GM23338 (cell line): ENCODE results near the gene DENND2A. TPM values are rescaled to one million over a fixed set of nuclear protein-coding genes. Genes with fewer than 3 reads are reported as not detected.

Experiments
- ATAC-seq: fragments of 200-7000 bp; cut with Tn5 transposase; 3 replicates; pipeline ENCODE4 v1.9.1; 2020
- DNase-seq: peaks from one replicate; pipeline ENCODE4 v3.0.0-alpha.2; 2015; ENCODE audit warnings: low spot score
- H2AFZ ChIP-seq: fragments of 200-600 bp; sonication (generic); 2 replicates; pipeline ENCODE4 v1.8.0; 2016; ENCODE audit warnings: antibody characterized with exemption, mild to moderate bottlenecking, moderate library complexity
- H3F3A ChIP-seq: fragments of 200-600 bp; sonication (generic); replicated peaks from 2 replicates; pipeline ENCODE4 v1.8.0; 2017; ENCODE audit warnings: antibody characterized with exemption, mixed run types, low read depth
- H3K27ac ChIP-seq: fragments of 200-600 bp; sonication (generic); 2 replicates; pipeline ENCODE4 v1.6.1; 2016; ENCODE audit warnings: low read depth
- H3K27me3 ChIP-seq: fragments of 200-600 bp; sonication (generic); 2 replicates; pipeline ENCODE4 v1.8.0; 2016; ENCODE audit warnings: mild to moderate bottlenecking, mixed run types, moderate library complexity; ENCODE audit not compliant: insufficient read depth
- H3K36me3 ChIP-seq: fragments of 200-600 bp; sonication (generic); 2 replicates; pipeline ENCODE4 v1.8.0; 2016; ENCODE audit warnings: mild to moderate bottlenecking; ENCODE audit not compliant: insufficient read depth
- H3K4me1 ChIP-seq: fragments of 200-600 bp; sonication (generic); 2 replicates; pipeline ENCODE4 v1.8.0; 2016; ENCODE audit warnings: mild to moderate bottlenecking, moderate library complexity; ENCODE audit not compliant: insufficient read depth
- H3K4me2 ChIP-seq: fragments of 200-600 bp; sonication (generic); 2 replicates; pipeline ENCODE4 v1.7.1; 2017; ENCODE audit warnings: mixed run types
- H3K4me3 ChIP-seq: fragments of 200-600 bp; sonication (generic); 2 replicates; pipeline ENCODE4 v1.6.1; 2016; ENCODE audit warnings: mixed run types
- H3K79me2 ChIP-seq: fragments of 200-600 bp; sonication (generic); replicated peaks from 2 replicates; pipeline ENCODE4 v1.8.0; 2017; ENCODE audit warnings: mild to moderate bottlenecking; ENCODE audit not compliant: insufficient read depth
- H3K9me2 ChIP-seq: fragments of 200-600 bp; sonication (generic); 2 replicates; pipeline ENCODE4 v1.8.0; 2017; ENCODE audit not compliant: insufficient read depth
- H4K20me1 ChIP-seq: fragments of 200-600 bp; sonication (generic); replicated peaks from 2 replicates; pipeline ENCODE4 v1.8.0; 2017; ENCODE audit warnings: mild to moderate bottlenecking; ENCODE audit not compliant: insufficient read depth
- H3K27ac Mint-ChIP-seq: 2 replicates; pipeline ENCODE4 v1.8.0; 2020; ENCODE audit warnings: inconsistent platforms, mild to moderate bottlenecking, moderate library complexity, mixed read lengths
- H3K27me3 Mint-ChIP-seq: 3 replicates; pipeline ENCODE4 v1.8.0; 2022; ENCODE audit warnings: low read depth, mild to moderate bottlenecking, moderate library complexity, mixed read lengths, inconsistent platforms; ENCODE audit not compliant: insufficient read depth, poor library complexity
- H3K36me3 Mint-ChIP-seq: 3 replicates; pipeline ENCODE4 v1.8.0; 2021; ENCODE audit warnings: low read depth, mild to moderate bottlenecking, inconsistent platforms, moderate library complexity, mixed read lengths
- H3K4me1 Mint-ChIP-seq: 3 replicates; pipeline ENCODE4 v1.8.0; 2020; ENCODE audit warnings: mild to moderate bottlenecking, inconsistent platforms, mixed read lengths
- H3K4me3 Mint-ChIP-seq: 3 replicates; pipeline ENCODE4 v1.8.0; 2021; ENCODE audit warnings: moderate library complexity, mild to moderate bottlenecking, inconsistent platforms, mixed read lengths
- H3K9me3 Mint-ChIP-seq: 3 replicates; pipeline ENCODE4 v1.8.0; 2020; ENCODE audit warnings: moderate library complexity, mild to moderate bottlenecking, inconsistent platforms, mixed read lengths
- CREB1 ChIP-seq: fragments of 250-450 bp; sonication (Bioruptor Pico); IDR thresholded peaks from 2 replicates; pipeline ENCODE4 v1.5.0; 2020; ENCODE audit warnings: low read depth, mild to moderate bottlenecking, moderate library complexity
- EZH2 ChIP-seq: fragments of 200-600 bp; sonication (generic); IDR thresholded peaks from one replicate; pipeline ENCODE4 v1.8.0; 2017; ENCODE audit warnings: antibody characterized with exemption, mild to moderate bottlenecking, low read depth; ENCODE audit not compliant: unreplicated experiment
- NANOG ChIP-seq: IDR thresholded peaks from 2 replicates; pipeline ENCODE4 v1.6.1; 2016; ENCODE audit warnings: antibody characterized with exemption, borderline replicate concordance
- POLR2AphosphoS5 ChIP-seq: IDR thresholded peaks from 2 replicates; pipeline ENCODE4 v1.6.1; 2016; ENCODE audit warnings: antibody characterized with exemption, low read depth
- ZNF114 ChIP-seq: fragments of 250-450 bp; sonication (Bioruptor Pico); IDR thresholded peaks from 2 replicates; pipeline ENCODE4 v1.5.0; 2020; ENCODE audit warnings: mild to moderate bottlenecking, moderate library complexity
- ZNF331 ChIP-seq: fragments of 250-450 bp; sonication (Bioruptor Pico); IDR thresholded peaks from 2 replicates; pipeline ENCODE4 v1.5.0; 2020; ENCODE audit warnings: low read depth, mild to moderate bottlenecking, moderate library complexity
- polyA plus RNA-seq: library from polyadenylated mRNA; unstranded; fragments of >200 nt; fragmentation: Nextera tagmentation; extraction: Ambion mirVana; gene quantifications from 2 replicates; pipeline ENCODE4 v1.2.1, GENCODE V29; 2016
- total RNA-seq: library from RNA; depleted of rRNA; stranded (reverse); fragments of >200 nt; shearing (Covaris generic); gene quantifications from 2 replicates; pipeline ENCODE4 v1.2.3, GENCODE V29; 2014
- TF ChIP-seq, protein P1 (sequence below), 2 experiments: fragments of 200-600 bp in 1 of 2; sonication (generic) in 1 of 2; conservative IDR thresholded peaks; 2 replicates each; pipeline versions ENCODE4 v1.5.1 to v1.6.1; 2016 to 2017; ENCODE audit warnings: antibody characterized with exemption in 2 of 2, low read depth in 2 of 2, mild to moderate bottlenecking in 2 of 2, moderate library complexity in 1 of 2
- TF ChIP-seq, protein P2 (sequence below): IDR thresholded peaks from one replicate; pipeline ENCODE4 v1.6.1; 2018; ENCODE audit warnings: antibody characterized with exemption; ENCODE audit not compliant: unreplicated experiment
- TF ChIP-seq, protein P3 (sequence below): IDR thresholded peaks from 2 replicates; pipeline ENCODE4 v1.6.1; 2016; ENCODE audit warnings: antibody characterized with exemption

DENND2A gene
- total and polyA plus RNA-seq, 2 experiments from 2014 or later: 1.7 to 5.6 TPM

DNA sequence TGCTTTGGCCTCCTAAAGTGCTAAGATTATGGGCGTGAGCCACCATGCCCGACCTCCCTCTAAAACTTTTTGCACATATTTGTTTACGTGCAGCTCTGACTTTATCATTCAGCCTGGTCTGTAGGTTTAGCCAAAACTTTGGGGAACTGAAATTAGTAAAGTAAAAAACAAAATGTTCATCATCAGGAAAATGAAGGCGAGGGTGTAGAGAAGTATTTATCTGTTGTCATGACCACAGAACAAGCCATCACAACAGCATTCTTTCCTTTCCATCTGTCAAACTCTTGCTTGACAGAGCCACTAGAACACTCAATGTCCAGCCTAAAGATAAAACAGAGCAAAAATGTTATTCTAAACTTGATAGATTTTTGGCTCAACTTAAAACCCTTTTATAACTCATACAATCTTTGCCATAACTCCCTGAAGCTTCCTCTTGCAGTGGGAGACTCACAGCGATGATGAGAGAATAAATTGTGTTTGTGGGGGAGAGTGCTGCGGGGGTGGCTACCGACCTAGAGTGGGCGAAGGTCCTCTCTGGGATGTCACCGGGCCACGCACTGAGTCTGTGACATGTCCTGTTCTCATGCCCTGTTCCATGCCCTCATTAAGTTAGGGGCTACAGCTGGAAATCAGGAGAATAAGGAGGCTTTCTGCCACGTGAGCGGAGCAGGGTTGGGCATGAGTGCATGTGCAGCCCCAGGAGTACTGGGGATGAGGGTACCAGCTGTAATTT, 102.7 kb downstream of the DENND2A start:
- H3K27me3 ChIP-seq: no peaks in the 10 kb centered on the region
- H3K9me3 Mint-ChIP-seq: no peaks in the 10 kb centered on the region
- H4K20me1 ChIP-seq: no peaks in the 10 kb centered on the region
- peaks cover 23% of the 10 kb centered on the region for H3K4me1 ChIP-seq
- H3K4me1 Mint-ChIP-seq: peaks cover 33% of the 10 kb centered on the region
- H2AFZ ChIP-seq: no peak overlapping the region
- no peak overlapping the region for H3K4me3 ChIP-seq
- TF ChIP-seq, protein P1, sequence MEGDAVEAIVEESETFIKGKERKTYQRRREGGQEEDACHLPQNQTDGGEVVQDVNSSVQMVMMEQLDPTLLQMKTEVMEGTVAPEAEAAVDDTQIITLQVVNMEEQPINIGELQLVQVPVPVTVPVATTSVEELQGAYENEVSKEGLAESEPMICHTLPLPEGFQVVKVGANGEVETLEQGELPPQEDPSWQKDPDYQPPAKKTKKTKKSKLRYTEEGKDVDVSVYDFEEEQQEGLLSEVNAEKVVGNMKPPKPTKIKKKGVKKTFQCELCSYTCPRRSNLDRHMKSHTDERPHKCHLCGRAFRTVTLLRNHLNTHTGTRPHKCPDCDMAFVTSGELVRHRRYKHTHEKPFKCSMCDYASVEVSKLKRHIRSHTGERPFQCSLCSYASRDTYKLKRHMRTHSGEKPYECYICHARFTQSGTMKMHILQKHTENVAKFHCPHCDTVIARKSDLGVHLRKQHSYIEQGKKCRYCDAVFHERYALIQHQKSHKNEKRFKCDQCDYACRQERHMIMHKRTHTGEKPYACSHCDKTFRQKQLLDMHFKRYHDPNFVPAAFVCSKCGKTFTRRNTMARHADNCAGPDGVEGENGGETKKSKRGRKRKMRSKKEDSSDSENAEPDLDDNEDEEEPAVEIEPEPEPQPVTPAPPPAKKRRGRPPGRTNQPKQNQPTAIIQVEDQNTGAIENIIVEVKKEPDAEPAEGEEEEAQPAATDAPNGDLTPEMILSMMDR (conservative IDR thresholded peaks at IDR 0.05; ENCODE audit: low read depth in 2 of 2): no peak
- TF ChIP-seq ZNF114 (CRISPR knock-in tag) (no peak), ZNF331 (no peak), EZH2 (no peak)
- H3K36me3 Mint-ChIP-seq: peaks cover 2% of the 10 kb centered on the region; the same call in 2 of the 3 replicates
- no peaks in the 10 kb centered on the region for H3K79me2 ChIP-seq
- H3K36me3 ChIP-seq: no peaks in the 10 kb centered on the region
- no peak overlapping the region for H3K4me3 Mint-ChIP-seq
- H3K9me2 ChIP-seq: no peaks in the 10 kb centered on the region
- ATAC-seq (no peak), DNase-seq (no peak)
- no peak overlapping the region for H3K27ac Mint-ChIP-seq
- H3K27me3 Mint-ChIP-seq: peaks cover 18% of the 10 kb centered on the region
- no peak overlapping the region for H3K4me2 ChIP-seq
- H3K27ac ChIP-seq: no peak overlapping the region
- H3F3A ChIP-seq: peaks cover 16% of the 10 kb centered on the region

DNA sequence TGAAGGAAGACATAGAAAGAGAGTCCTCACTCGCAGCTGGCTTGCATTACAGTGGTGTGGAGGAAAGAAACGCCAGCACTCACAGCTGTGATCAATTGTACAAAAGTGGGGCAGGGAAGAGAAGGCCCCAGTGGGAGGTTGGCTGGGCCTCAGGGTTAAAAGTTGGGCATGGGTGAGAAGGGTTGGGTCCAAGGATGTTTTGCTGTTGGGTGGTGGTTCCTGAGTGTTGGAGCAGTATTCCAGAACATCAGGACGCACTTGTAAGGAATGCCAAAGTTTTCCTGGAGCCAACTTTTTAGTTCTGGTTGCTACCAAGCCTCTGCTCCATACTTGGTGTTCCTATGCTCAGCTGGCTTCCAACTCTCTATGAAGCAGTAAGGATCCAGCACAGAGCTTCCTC, 105.9 kb downstream of the DENND2A start:
- Histone ChIP-seq H3K4me1 (no peaks in the 10 kb centered on the region), H2AFZ (no peak overlapping the region), H3K27me3 (no peaks in the 10 kb centered on the region)
- TF ChIP-seq NANOG (no peak), EZH2 (no peak), POLR2AphosphoS5 (no peak), ZNF114 (CRISPR knock-in tag) (no peak), CREB1 (no peak)
- TF ChIP-seq, protein P1 (conservative IDR thresholded peaks at IDR 0.05; ENCODE audit: low read depth in 2 of 2): no peak
- TF ChIP-seq, protein P2, sequence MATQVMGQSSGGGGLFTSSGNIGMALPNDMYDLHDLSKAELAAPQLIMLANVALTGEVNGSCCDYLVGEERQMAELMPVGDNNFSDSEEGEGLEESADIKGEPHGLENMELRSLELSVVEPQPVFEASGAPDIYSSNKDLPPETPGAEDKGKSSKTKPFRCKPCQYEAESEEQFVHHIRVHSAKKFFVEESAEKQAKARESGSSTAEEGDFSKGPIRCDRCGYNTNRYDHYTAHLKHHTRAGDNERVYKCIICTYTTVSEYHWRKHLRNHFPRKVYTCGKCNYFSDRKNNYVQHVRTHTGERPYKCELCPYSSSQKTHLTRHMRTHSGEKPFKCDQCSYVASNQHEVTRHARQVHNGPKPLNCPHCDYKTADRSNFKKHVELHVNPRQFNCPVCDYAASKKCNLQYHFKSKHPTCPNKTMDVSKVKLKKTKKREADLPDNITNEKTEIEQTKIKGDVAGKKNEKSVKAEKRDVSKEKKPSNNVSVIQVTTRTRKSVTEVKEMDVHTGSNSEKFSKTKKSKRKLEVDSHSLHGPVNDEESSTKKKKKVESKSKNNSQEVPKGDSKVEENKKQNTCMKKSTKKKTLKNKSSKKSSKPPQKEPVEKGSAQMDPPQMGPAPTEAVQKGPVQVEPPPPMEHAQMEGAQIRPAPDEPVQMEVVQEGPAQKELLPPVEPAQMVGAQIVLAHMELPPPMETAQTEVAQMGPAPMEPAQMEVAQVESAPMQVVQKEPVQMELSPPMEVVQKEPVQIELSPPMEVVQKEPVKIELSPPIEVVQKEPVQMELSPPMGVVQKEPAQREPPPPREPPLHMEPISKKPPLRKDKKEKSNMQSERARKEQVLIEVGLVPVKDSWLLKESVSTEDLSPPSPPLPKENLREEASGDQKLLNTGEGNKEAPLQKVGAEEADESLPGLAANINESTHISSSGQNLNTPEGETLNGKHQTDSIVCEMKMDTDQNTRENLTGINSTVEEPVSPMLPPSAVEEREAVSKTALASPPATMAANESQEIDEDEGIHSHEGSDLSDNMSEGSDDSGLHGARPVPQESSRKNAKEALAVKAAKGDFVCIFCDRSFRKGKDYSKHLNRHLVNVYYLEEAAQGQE: no peak
- TF ChIP-seq, protein P3, sequence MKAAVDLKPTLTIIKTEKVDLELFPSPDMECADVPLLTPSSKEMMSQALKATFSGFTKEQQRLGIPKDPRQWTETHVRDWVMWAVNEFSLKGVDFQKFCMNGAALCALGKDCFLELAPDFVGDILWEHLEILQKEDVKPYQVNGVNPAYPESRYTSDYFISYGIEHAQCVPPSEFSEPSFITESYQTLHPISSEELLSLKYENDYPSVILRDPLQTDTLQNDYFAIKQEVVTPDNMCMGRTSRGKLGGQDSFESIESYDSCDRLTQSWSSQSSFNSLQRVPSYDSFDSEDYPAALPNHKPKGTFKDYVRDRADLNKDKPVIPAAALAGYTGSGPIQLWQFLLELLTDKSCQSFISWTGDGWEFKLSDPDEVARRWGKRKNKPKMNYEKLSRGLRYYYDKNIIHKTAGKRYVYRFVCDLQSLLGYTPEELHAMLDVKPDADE: no peak

More for the DNA sequence above, 105.9 kb downstream of the DENND2A start:
- ATAC-seq (no peak), DNase-seq (no peak)
- Mint-ChIP-seq H3K9me3 (no peaks in the 10 kb centered on the region), H3K27ac (no peak overlapping the region; the same call in 1 of the 2 replicates), H3K4me1 (peaks cover 3% of the 10 kb centered on the region; the same call in 2 of the 3 replicates), H3K36me3 (no peaks in the 10 kb centered on the region; the same call in 2 of the 3 replicates), H3K27me3 (peaks cover 6% of the 10 kb centered on the region), H3K4me3 (no peak overlapping the region)
- H3K27ac ChIP-seq: no peak overlapping the region
- H3K36me3 ChIP-seq: no peaks in the 10 kb centered on the region
- no peak overlapping the region for H3K4me3 ChIP-seq
- H3K9me2 ChIP-seq: no peaks in the 10 kb centered on the region
- H4K20me1 ChIP-seq: no peaks in the 10 kb centered on the region
- no peaks in the 10 kb centered on the region for H3K79me2 ChIP-seq
- no peak overlapping the region for H3K4me2 ChIP-seq
- H3F3A ChIP-seq: no peaks in the 10 kb centered on the region
